HepG2 (cell line): Measurements from ENCODE around the gene ASH1L. TPM values are rescaled to one million over a fixed set of nuclear protein-coding genes. Genes with fewer than 3 reads are reported as not detected.

Experiments used
- CREB1 ChIP-seq, 2 experiments: fragments of 450-650 bp in 1 of 2; IDR thresholded peaks; 2 replicates each; pipeline ENCODE4 v1.6.1; 2016 to 2017; ENCODE audit warnings: control low read depth in 1 of 2, mild to moderate bottlenecking in 1 of 2, missing compliant biosample characterization in 1 of 2, missing genetic modification characterization in 1 of 2
- CREBL2 ChIP-seq: sonication (generic); formaldehyde crosslinking; IDR thresholded peaks from 2 replicates; pipeline ENCODE4 v1.8.1; 2023; ENCODE audit warnings: missing genetic modification reagents, mild to moderate bottlenecking, borderline replicate concordance
- CSRNP1 ChIP-seq: sonication (generic); formaldehyde crosslinking; IDR thresholded peaks from 2 replicates; pipeline ENCODE4 v1.8.1; 2023; ENCODE audit warnings: mild to moderate bottlenecking, missing genetic modification reagents
- FOXO1 ChIP-seq: sonication (generic); formaldehyde crosslinking; IDR thresholded peaks from 2 replicates; pipeline ENCODE4 v1.4.0; 2020; ENCODE audit warnings: missing genetic modification reagents
- RFXANK ChIP-seq: IDR thresholded peaks from 2 replicates; pipeline ENCODE4 v1.6.1; 2016
- RNF2 ChIP-seq: fragments of 450-650 bp; conservative IDR thresholded peaks from 2 replicates; pipeline ENCODE4 v1.6.1; 2016; ENCODE audit warnings: low read depth
- SP2 ChIP-seq: sonication (generic); formaldehyde crosslinking; IDR thresholded peaks from 2 replicates; pipeline ENCODE4 v1.5.1; 2020; ENCODE audit warnings: mild to moderate bottlenecking, missing genetic modification reagents
- SUZ12 ChIP-seq: fragments of 150-350 bp; IDR thresholded peaks from 2 replicates; pipeline ENCODE4 v1.6.1; 2014; ENCODE audit warnings: low read depth, low read length
- SYNCRIP ChIP-seq: fragments of 200-400 bp; formaldehyde crosslinking; IDR thresholded peaks from 2 replicates; pipeline ENCODE4 v1.6.1; 2018; ENCODE audit warnings: mild to moderate bottlenecking, low read depth, low read length; ENCODE audit not compliant: insufficient read depth
- ZBTB8A ChIP-seq: sonication (generic); formaldehyde crosslinking; IDR thresholded peaks from 2 replicates; pipeline ENCODE4 v1.4.0; 2020; ENCODE audit warnings: mild to moderate bottlenecking, low read depth, missing genetic modification reagents, borderline replicate concordance
- ZNF44 ChIP-seq: sonication (generic); formaldehyde crosslinking; IDR thresholded peaks from 2 replicates; pipeline ENCODE4 v1.5.1; 2020; ENCODE audit warnings: mild to moderate bottlenecking, missing genetic modification reagents
- ZNF646 ChIP-seq: sonication (generic); formaldehyde crosslinking; IDR thresholded peaks from 2 replicates; pipeline ENCODE4 v1.9.0; 2021; ENCODE audit warnings: mild to moderate bottlenecking, missing genetic modification reagents
- ZNF672 ChIP-seq: sonication (generic); formaldehyde crosslinking; IDR thresholded peaks from 2 replicates; pipeline ENCODE4 v1.8.1; 2022; ENCODE audit warnings: missing genetic modification reagents
- ZNF777 ChIP-seq: sonication (generic); formaldehyde crosslinking; IDR thresholded peaks from 2 replicates; pipeline ENCODE4 v1.4.0; 2020; ENCODE audit warnings: missing genetic modification reagents
- polyA plus RNA-seq, 8 experiments: library from polyadenylated mRNA; depleted of rRNA in 3 of 8; stranded (reverse) in 7 of 8; unstranded in 1 of 8; fragments of >200 nt; fragmentation: Illumina TruSeq in 4 of 8; extraction: Trizol in 4 of 8; gene quantifications; 2 replicates each; pipeline versions ENCODE4 v1.2.1 to v1.2.3, GENCODE V29; 2011 to 2016; ENCODE audit warnings: low read depth in 4 of 8, missing spikeins in 1 of 8, mixed read lengths in 1 of 8; ENCODE audit not compliant: insufficient read depth in 1 of 8
- total RNA-seq, 5 experiments: library from RNA; depleted of rRNA; stranded (reverse); fragments of >200 nt; fragmentation: Illumina TruSeq; extraction: Trizol; gene quantifications; 2 replicates each; pipeline ENCODE4 v1.2.3, GENCODE V29; 2016; ENCODE audit warnings: low read depth in 1 of 5
- TF ChIP-seq, protein P1 (sequence below): sonication (generic); formaldehyde crosslinking; IDR thresholded peaks from 2 replicates; pipeline ENCODE4 v1.8.0; 2023; ENCODE audit warnings: mild to moderate bottlenecking, missing genetic modification reagents
- TF ChIP-seq, protein P2 (sequence below): IDR thresholded peaks from 2 replicates; pipeline ENCODE4 v1.4.0; 2020; ENCODE audit warnings: mild to moderate bottlenecking, missing genetic modification reagents

ASH1L gene
- total and polyA plus RNA-seq, 2 of the 13 experiments (the other 11 are each of a cell fraction or from before 2014, with no cell fraction given): 10.2 to 15.3 TPM

DNA sequence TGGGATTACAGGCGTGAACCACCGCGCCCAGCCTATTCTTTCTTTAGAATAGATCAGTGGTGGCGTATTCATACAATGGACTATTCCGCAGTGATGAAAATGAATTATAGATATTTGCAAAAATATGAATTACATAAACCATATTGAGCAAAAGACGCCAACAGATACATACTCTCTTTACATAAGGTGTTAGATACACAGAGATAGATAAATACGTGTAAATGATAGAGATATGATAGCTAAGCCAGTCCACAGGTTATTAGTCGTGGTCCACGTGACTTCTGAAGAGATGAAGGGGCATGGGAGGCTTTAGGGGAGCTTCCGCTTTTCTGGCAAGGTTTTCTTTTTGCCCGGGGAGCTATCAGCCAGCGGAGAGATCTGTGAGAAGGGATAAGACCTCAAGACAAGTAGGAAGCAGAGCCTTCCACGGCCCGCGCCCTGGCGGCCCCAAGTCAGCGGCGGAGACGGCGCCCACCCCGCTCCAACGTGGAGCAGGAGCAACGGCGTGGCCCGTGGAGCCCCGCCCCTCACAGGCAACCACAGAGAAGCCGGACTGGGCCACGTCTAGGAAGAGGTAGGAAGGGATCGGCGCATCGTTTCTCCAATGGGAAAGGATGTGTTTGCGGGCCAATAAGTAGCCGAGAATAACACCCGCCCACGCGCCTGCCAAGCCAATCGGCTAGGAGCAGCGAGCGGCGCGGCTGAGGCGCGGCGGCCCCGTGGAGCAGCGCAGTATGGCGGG lies 47.1 kb upstream of the ASH1L start, which contains the start of gene MSTO1 (continued):
- no peak for TF ChIP-seq ZNF646 (CRISPR knock-in tag)
- TF ChIP-seq SUZ12: no peak
- no peak for TF ChIP-seq RNF2
- no peak for TF ChIP-seq RFXANK (CRISPR knock-in tag)
- TF ChIP-seq, protein P1, sequence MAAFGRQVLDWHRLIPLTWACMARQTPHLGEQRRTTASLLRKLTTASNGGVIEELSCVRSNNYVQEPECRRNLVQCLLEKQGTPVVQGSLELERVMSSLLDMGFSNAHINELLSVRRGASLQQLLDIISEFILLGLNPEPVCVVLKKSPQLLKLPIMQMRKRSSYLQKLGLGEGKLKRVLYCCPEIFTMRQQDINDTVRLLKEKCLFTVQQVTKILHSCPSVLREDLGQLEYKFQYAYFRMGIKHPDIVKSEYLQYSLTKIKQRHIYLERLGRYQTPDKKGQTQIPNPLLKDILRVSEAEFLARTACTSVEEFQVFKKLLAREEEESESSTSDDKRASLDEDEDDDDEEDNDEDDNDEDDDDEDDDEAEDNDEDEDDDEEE: no peak
- TF ChIP-seq CREBL2 (CRISPR knock-in tag): no peak
- TF ChIP-seq ZNF44 (CRISPR knock-in tag): no peak
- no peak for TF ChIP-seq FOXO1 (CRISPR knock-in tag)
- peak; percentile 42; the same call in 1 of the 2 replicates for TF ChIP-seq CREB1 (IDR thresholded peaks at IDR 0.05)
- TF ChIP-seq CREB1 (CRISPR knock-in tag; IDR thresholded peaks at IDR 0.05): peak; percentile 59
- TF ChIP-seq SYNCRIP: no peak
- no peak for TF ChIP-seq ZNF672 (CRISPR knock-in tag)
- TF ChIP-seq SP2 (CRISPR knock-in tag): peak; percentile 89
- TF ChIP-seq, protein P2, sequence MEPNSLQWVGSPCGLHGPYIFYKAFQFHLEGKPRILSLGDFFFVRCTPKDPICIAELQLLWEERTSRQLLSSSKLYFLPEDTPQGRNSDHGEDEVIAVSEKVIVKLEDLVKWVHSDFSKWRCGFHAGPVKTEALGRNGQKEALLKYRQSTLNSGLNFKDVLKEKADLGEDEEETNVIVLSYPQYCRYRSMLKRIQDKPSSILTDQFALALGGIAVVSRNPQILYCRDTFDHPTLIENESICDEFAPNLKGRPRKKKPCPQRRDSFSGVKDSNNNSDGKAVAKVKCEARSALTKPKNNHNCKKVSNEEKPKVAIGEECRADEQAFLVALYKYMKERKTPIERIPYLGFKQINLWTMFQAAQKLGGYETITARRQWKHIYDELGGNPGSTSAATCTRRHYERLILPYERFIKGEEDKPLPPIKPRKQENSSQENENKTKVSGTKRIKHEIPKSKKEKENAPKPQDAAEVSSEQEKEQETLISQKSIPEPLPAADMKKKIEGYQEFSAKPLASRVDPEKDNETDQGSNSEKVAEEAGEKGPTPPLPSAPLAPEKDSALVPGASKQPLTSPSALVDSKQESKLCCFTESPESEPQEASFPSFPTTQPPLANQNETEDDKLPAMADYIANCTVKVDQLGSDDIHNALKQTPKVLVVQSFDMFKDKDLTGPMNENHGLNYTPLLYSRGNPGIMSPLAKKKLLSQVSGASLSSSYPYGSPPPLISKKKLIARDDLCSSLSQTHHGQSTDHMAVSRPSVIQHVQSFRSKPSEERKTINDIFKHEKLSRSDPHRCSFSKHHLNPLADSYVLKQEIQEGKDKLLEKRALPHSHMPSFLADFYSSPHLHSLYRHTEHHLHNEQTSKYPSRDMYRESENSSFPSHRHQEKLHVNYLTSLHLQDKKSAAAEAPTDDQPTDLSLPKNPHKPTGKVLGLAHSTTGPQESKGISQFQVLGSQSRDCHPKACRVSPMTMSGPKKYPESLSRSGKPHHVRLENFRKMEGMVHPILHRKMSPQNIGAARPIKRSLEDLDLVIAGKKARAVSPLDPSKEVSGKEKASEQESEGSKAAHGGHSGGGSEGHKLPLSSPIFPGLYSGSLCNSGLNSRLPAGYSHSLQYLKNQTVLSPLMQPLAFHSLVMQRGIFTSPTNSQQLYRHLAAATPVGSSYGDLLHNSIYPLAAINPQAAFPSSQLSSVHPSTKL (CRISPR knock-in tag): 0 out of 2 replicates have a peak, but pooled peaks have one; percentile 22
- 0 out of 2 replicates have a peak, but pooled peaks have one; percentile 40 for TF ChIP-seq CSRNP1
- TF ChIP-seq ZBTB8A (CRISPR knock-in tag): no peak
- TF ChIP-seq ZNF777 (CRISPR knock-in tag): peak; percentile 88
